ENCODE measurements around the gene KMT2E. TPM values are rescaled to one million over a fixed set of nuclear protein-coding genes. Genes with fewer than 3 reads are reported as not detected.

KMT2E gene
- total RNA-seq, 2 experiments from 2014 or later = 97.4 to 98.5 TPM

DNA sequence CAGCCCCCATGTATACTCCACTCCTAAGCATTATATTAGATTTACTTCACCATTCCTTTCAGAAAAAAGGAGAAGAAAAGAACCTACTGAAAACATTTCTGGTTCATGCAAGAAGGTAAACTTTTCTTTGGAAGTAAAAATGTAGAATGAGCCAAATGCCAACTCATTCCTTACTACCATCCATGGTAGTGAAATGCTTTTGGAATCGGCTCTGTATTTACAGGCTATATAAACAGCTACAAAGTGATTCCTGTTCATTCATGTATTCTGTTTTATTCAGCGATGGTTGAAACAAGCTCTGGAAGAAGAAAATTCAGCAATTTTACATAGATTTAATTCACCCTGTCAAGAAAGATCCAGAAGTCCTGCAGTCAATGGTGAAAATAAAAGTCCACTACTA lies 91.6 kb downstream of the KMT2E start:
- peaks cover 16% of the 10 kb centered on the region for H3K4me1 Mint-ChIP-seq
- no peaks in the 10 kb centered on the region for H3K27me3 Mint-ChIP-seq
- peaks cover 63% of the 10 kb centered on the region for H3K36me3 Mint-ChIP-seq (ENCODE audit: low read depth)
- H3K9me3 Mint-ChIP-seq = no peaks in the 10 kb centered on the region
- POLR2A ChIA-PET = no interaction called here
- H3K27ac Mint-ChIP-seq = no peak overlapping the region
- DNase-seq = no peak
- H3K4me3 Mint-ChIP-seq = no peak overlapping the region
- CTCF ChIA-PET = no interaction called here

DNA sequence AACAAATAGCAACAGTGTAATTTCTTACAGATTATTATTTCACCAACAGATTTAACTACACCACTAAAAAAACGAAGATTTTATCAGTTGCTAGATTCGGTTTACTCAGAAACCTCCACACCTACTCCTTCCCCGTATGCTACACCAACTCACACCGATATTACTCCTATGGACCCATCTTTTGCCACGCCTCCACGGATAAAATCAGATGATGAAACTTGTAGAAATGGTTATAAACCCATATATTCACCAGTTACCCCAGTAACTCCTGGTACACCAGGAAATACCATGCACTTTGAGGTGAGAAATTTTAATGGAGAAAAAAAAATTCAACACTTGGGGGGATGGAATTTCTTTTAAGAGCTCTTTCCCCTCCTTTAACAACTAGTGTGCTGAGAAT lies 92.5 kb downstream of the KMT2E start:
- Mint-ChIP-seq H3K27me3 (no peaks in the 10 kb centered on the region), H3K9me3 (no peaks in the 10 kb centered on the region), H3K4me1 (peaks cover 8% of the 10 kb centered on the region), H3K27ac (no peak overlapping the region), H3K4me3 (no peak overlapping the region), H3K36me3 (ENCODE audit: low read depth) (peaks cover 61% of the 10 kb centered on the region)
- DNase-seq = no peak
- POLR2A ChIA-PET = no interaction called here
- CTCF ChIA-PET = no interaction called here

GRCh38 chr7:105107458-105107857 lies 93.5 kb downstream of the KMT2E start:
- peaks cover 12% of the 10 kb centered on the region for H3K4me1 Mint-ChIP-seq
- no peaks in the 10 kb centered on the region for H3K9me3 Mint-ChIP-seq
- POLR2A ChIA-PET = no interaction called here
- H3K4me3 Mint-ChIP-seq = no peak overlapping the region
- H3K36me3 Mint-ChIP-seq (ENCODE audit: low read depth) = peaks cover 68% of the 10 kb centered on the region
- no peak overlapping the region for H3K27ac Mint-ChIP-seq
- H3K27me3 Mint-ChIP-seq = no peaks in the 10 kb centered on the region
- DNase-seq = no peak
- CTCF ChIA-PET = no interaction called here

DNA sequence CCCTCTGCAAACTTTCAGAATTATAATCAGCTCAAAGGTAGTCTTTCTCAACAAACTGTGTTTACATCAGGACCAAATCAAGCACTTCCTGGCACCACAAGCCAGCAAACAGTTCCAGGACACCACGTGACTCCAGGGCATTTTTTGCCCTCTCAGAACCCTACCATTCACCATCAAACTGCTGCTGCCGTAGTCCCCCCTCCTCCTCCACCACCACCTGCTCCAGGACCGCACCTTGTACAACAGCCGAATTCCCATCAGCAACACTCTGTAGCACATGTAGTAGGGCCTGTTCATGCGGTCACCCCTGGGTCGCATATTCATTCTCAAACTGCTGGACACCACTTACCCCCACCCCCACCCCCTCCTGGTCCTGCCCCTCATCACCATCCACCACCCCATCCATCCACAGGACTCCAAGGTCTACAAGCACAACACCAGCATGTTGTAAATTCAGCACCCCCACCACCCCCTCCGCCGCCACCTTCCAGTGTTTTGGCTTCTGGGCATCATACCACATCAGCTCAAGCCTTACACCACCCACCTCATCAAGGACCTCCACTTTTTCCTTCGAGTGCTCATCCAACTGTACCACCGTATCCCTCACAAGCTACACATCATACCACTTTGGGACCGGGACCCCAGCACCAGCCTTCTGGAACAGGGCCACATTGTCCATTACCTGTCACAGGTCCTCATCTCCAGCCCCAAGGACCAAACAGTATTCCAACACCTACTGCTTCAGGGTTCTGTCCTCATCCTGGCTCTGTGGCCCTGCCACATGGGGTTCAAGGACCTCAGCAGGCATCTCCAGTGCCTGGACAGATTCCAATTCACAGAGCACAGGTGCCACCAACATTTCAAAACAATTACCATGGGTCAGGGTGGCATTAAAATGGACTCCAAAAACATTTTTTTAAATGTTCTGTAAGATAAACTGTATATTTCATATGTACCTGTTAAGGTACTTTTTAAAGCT lies 98.7 kb downstream of the KMT2E start:
- H3K9me3 Mint-ChIP-seq = peaks cover 6% of the 10 kb centered on the region
- H3K4me3 Mint-ChIP-seq = no peak overlapping the region
- POLR2A ChIA-PET = no interaction called here
- H3K4me1 Mint-ChIP-seq = peaks cover 9% of the 10 kb centered on the region
- CTCF ChIA-PET = interaction anchor here (0.6 to 1.0 kb wide), 3 partner anchors 10 to 384 kb away, joined by 3 to 5 read pairs (median 3); no protein-coding TSS in a partner anchor
- H3K27ac Mint-ChIP-seq = no peak overlapping the region
- no peak for DNase-seq
- no peaks in the 10 kb centered on the region for H3K27me3 Mint-ChIP-seq
- H3K36me3 Mint-ChIP-seq (ENCODE audit: low read depth) = peaks cover 73% of the 10 kb centered on the region

DNA sequence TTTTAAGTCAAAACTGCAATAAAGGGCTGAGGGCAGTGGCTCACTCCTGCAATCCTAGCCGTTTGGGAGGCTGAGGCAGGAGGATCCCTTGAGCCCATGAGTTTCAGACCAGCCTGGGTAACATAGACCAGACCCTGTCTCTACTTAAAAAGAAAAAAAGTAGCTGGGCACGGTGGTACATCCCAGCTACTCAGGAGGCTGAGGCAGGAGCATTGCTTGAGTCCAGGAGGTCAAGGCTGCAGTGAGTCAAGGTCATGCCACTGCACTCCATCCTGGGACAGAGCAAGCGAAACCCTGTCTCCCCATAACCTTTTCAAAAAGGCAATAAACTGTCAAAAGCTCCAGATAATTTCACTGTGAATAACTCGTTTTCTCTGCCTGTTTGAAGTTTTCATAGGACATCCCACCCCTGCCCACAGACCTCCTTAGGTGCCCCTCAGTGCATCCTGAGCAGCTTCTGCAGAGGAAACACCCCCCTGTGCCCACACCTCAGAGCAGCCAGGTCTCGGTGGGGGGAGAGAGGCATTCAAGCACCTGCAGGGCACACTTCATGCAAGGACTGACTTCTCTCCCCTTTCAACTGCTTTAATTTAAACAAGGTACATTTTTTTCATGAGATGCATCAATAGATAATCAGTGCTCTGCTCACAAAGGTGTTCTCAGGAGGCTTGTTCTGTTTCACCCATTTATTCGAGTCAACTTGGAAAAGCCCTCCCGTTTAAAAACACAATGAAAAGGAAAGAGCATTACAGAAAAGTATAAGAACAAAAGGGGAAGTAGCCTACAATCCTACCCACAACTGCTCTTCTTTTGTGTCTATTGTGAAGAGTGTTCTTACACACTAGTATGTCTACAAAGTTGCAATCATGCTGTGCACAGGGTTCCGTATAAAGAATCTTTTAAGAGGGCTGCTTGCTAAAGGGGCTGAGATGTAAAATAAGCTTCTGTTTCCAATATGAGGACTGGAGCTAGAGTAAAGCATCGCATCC lies 104.9 kb downstream of the KMT2E start:
- Mint-ChIP-seq H3K4me3 (no peak overlapping the region), H3K4me1 (peaks cover 9% of the 10 kb centered on the region), H3K27me3 (no peaks in the 10 kb centered on the region), H3K36me3 (ENCODE audit: low read depth) (peaks cover 51% of the 10 kb centered on the region), H3K9me3 (peaks cover 6% of the 10 kb centered on the region), H3K27ac (no peak overlapping the region)
- POLR2A ChIA-PET = interaction anchor here (0.6 kb wide), 2 partner anchors 9 to 336 kb away, joined by 3 to 6 read pairs; no protein-coding TSS in a partner anchor
- no peak for DNase-seq
- CTCF ChIA-PET = interaction anchor here (0.6 to 1.9 kb wide), 5 partner anchors 8 to 88 kb away, joined by 3 to 5 read pairs (median 3); no protein-coding TSS in a partner anchor

GRCh38 chr7:105122619-105123018 lies 108.6 kb downstream of the KMT2E start:
- Mint-ChIP-seq H3K9me3 (no peaks in the 10 kb centered on the region), H3K27ac (no peak overlapping the region)
- CTCF ChIA-PET = interaction anchor here (0.6 to 1.6 kb wide), 2 partner anchors 10 to 330 kb away, joined by 4 to 5 read pairs; no protein-coding TSS in a partner anchor

DNA sequence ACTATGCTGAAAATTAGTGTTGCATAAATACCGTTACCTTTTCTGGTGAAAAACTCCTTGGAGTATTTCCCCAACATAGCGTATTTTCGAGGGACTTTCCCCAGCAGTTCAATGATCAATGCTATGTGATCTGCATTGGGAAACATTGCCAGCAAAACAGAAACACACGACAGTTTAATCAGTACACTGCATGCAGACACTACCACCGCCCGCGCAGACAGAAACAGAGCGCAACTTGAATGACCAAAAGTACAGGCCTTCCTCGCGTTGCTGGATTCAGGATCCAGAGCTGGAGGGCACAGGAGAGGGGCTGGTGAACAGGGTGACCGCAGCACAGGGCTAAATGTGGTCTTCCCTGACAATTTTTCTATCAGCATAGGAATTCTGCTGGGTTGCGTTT lies 111.7 kb downstream of the KMT2E start:
- ChIA-PET CTCF (interaction anchor here (1.3 to 1.6 kb wide), 2 partner anchors 8 to 461 kb away, joined by 3 to 5 read pairs; no protein-coding TSS in a partner anchor), POLR2A (no interaction called here)
- H3K27me3 Mint-ChIP-seq = no peaks in the 10 kb centered on the region
- peaks cover 20% of the 10 kb centered on the region for H3K4me1 Mint-ChIP-seq
- H3K9me3 Mint-ChIP-seq = no peaks in the 10 kb centered on the region
- H3K27ac Mint-ChIP-seq = peak overlapping the region; percentile 11
- no peak overlapping the region for H3K4me3 Mint-ChIP-seq
- H3K36me3 Mint-ChIP-seq (ENCODE audit: low read depth) = peaks cover 43% of the 10 kb centered on the region
- DNase-seq = no peak

More at GRCh38 chr7:105122619-105123018, 108.6 kb downstream of the KMT2E start:
- Mint-ChIP-seq H3K36me3 (ENCODE audit: low read depth) (peaks cover 39% of the 10 kb centered on the region), H3K4me3 (no peak overlapping the region), H3K27me3 (no peaks in the 10 kb centered on the region), H3K4me1 (peaks cover 19% of the 10 kb centered on the region)
- no peak for DNase-seq
- POLR2A ChIA-PET = no interaction called here

DNA sequence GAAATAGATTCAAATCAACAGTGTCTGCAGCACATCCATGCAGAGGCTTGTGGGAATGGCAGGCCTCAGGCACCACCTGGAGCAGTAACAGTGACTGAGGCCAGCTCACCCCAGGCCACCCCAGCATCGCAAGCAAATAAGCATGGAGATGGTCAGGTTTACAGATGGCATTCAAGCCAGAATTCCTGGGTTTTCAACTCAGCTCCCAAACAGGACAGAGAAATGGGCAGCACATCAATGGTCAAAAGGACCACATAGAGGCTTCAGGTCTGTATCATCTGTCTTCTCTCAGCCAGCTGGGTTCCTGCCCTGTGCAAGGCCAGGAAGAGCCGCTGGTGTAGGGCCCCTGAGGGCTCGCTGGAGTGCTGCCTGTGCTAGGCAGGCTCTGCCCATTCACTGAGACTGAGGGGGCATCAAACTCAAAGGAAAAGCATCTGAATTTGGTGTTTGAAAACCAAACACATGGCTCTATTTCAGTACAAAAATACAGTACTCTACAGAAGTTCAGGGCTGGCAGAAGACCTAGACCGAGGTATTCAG lies 112.5 kb downstream of the KMT2E start:
- H3K27ac Mint-ChIP-seq = peak overlapping the region; percentile 58
- H3K4me3 Mint-ChIP-seq = no peak overlapping the region
- ChIA-PET POLR2A (interaction anchor here (0.6 kb wide), 1 partner anchor 103 kb away, joined by 5 read pairs; no protein-coding TSS in a partner anchor), CTCF (interaction anchor here (0.9 to 1.6 kb wide), 5 partner anchors 9 to 460 kb away, joined by 3 to 5 read pairs (median 3); partner anchors contain the start of gene RINT1)
- DNase-seq = no peak
- peaks cover 21% of the 10 kb centered on the region for H3K4me1 Mint-ChIP-seq
- no peaks in the 10 kb centered on the region for H3K27me3 Mint-ChIP-seq
- no peaks in the 10 kb centered on the region for H3K9me3 Mint-ChIP-seq
- H3K36me3 Mint-ChIP-seq (ENCODE audit: low read depth) = peaks cover 41% of the 10 kb centered on the region

DNA sequence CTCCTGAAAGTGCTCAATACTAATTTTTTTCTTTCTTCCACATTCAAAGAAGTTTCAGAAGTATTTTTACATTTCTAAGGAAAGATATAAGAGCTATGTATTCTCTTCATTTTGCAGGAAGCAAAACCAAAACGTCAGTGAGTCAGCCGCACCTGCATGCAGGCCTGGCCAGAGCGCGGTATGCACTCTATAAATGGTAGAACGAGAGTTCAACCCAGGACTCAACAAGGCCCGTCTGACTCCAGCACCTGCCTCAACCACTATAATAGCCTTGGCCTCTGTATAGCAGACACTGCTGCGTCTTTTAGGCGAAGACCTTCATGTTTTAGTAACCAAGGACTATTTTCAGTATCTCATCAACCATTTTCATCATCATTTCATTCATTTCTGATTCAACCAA lies 113.2 kb downstream of the KMT2E start:
- no peaks in the 10 kb centered on the region for H3K27me3 Mint-ChIP-seq
- no peak overlapping the region for H3K4me3 Mint-ChIP-seq
- no peak overlapping the region for H3K27ac Mint-ChIP-seq
- no peak for DNase-seq
- POLR2A ChIA-PET = interaction anchor here (0.6 kb wide), 1 partner anchor 104 kb away, joined by 5 read pairs; no protein-coding TSS in a partner anchor
- H3K36me3 Mint-ChIP-seq (ENCODE audit: low read depth) = peaks cover 45% of the 10 kb centered on the region
- CTCF ChIA-PET = interaction anchor here (1.0 to 1.6 kb wide), 3 partner anchors 10 to 19 kb away, joined by 3 to 5 read pairs (median 4); no protein-coding TSS in a partner anchor
- H3K4me1 Mint-ChIP-seq = peaks cover 25% of the 10 kb centered on the region
- no peaks in the 10 kb centered on the region for H3K9me3 Mint-ChIP-seq

DNA sequence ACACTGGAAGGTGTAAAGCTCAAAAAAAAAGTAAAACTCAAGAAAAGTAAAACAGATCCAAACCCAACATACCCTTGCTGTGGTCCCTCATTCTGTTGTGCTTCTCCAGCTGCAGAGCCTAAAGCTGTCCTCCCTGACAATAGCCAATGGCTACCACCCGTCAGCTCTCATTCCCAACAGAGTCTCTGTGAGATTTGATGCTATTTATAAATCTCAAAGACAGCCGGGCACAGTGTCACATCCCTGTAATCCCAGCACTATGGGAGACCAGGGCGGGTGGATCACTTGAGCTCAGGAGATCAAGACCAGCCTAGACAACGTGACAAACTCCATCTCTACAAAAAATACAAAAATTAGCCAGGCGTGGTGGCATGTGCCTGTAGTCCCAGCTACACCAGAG lies 116.0 kb downstream of the KMT2E start:
- DNase-seq = no peak
- Mint-ChIP-seq H3K27ac (no peak overlapping the region), H3K4me3 (no peak overlapping the region), H3K4me1 (peaks cover 23% of the 10 kb centered on the region), H3K9me3 (no peaks in the 10 kb centered on the region), H3K36me3 (ENCODE audit: low read depth) (peaks cover 34% of the 10 kb centered on the region), H3K27me3 (no peaks in the 10 kb centered on the region)
- POLR2A ChIA-PET = no interaction called here
- CTCF ChIA-PET = interaction anchor here (0.7 to 1.1 kb wide), 2 partner anchors 9 to 12 kb away, joined by 3 read pairs; no protein-coding TSS in a partner anchor

DNA sequence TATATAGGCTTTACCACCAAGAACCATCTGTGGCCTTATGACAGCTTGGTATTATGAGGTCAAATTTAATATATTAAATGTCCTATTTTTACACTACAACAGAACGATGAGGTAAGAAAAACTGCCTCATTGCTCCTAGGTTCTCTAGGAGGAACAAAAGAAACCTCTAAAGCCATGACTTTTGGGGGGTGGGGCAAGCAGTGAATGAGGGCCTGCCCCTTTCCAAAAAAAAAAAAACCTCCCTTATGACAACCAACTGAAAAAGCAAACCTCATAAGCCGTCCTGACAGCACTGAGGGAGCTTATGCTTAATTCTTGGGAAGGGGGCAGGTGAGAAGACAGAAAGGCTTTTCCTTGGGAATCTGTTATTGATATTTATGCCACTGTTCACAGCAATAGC lies 116.6 kb downstream of the KMT2E start:
- Mint-ChIP-seq H3K4me1 (peaks cover 23% of the 10 kb centered on the region), H3K9me3 (no peaks in the 10 kb centered on the region), H3K27me3 (no peaks in the 10 kb centered on the region), H3K27ac (no peak overlapping the region), H3K4me3 (no peak overlapping the region), H3K36me3 (ENCODE audit: low read depth) (peaks cover 29% of the 10 kb centered on the region)
- DNase-seq = no peak
- ChIA-PET CTCF (interaction anchor here (0.6 to 1.9 kb wide), 4 partner anchors 10 to 1550 kb away, joined by 3 to 5 read pairs (median 3); no protein-coding TSS in a partner anchor), POLR2A (no interaction called here)
